Endothelial cell (in vitro differentiated cells): Measurements from ENCODE around the gene PLP2. TPM values are rescaled to one million over a fixed set of nuclear protein-coding genes. Genes with fewer than 3 reads are reported as not detected.

Experiments
- DNase-seq: peaks from one replicate; pipeline ENCODE4 v3.0.0; 2021; ENCODE audit warnings: low spot score
- H3K27ac Mint-ChIP-seq: one replicate; pipeline ENCODE4 v1.8.0; 2021; ENCODE audit warnings: mixed read lengths, inconsistent platforms; ENCODE audit not compliant: unreplicated experiment
- H3K27me3 Mint-ChIP-seq: one replicate; pipeline ENCODE4 v1.8.0; 2021; ENCODE audit warnings: mild to moderate bottlenecking, moderate library complexity, mixed read lengths, inconsistent platforms; ENCODE audit not compliant: unreplicated experiment
- H3K36me3 Mint-ChIP-seq: one replicate; pipeline ENCODE4 v1.8.0; 2021; ENCODE audit warnings: mild to moderate bottlenecking, low read depth, mixed read lengths, inconsistent platforms; ENCODE audit not compliant: unreplicated experiment
- H3K4me1 Mint-ChIP-seq: one replicate; pipeline ENCODE4 v1.8.0; 2021; ENCODE audit warnings: mild to moderate bottlenecking, mixed read lengths, inconsistent platforms; ENCODE audit not compliant: unreplicated experiment
- H3K4me3 Mint-ChIP-seq: one replicate; pipeline ENCODE4 v1.8.0; 2021; ENCODE audit warnings: mild to moderate bottlenecking, mixed read lengths, inconsistent platforms; ENCODE audit not compliant: unreplicated experiment
- H3K9me3 Mint-ChIP-seq: one replicate; pipeline ENCODE4 v1.8.0; 2021; ENCODE audit warnings: mixed read lengths, inconsistent platforms; ENCODE audit not compliant: unreplicated experiment
- CTCF ChIP-seq: fragments of 200-600 bp; sonication (generic); IDR thresholded peaks from one replicate; pipeline ENCODE4 v1.5.0; 2021; ENCODE audit warnings: antibody characterized with exemption; ENCODE audit not compliant: unreplicated experiment
- total RNA-seq: library from RNA; stranded (reverse); fragmentation: NEBNext Ultra II Directional; extraction: Animal tissue kit (Norgen Biotek cat#: 25700); gene quantifications from one replicate; pipeline ENCODE4 v1.2.1, GENCODE V29; 2021; ENCODE audit not compliant: unreplicated experiment

PLP2 gene
- total RNA-seq, 1 donor from 2014 or later = 1.9 TPM

- no peaks in the 10 kb centered on the region for H3K4me1 Mint-ChIP-seq
- no peak for DNase-seq
- TF ChIP-seq CTCF = no peak
- peaks cover 34% of the 10 kb centered on the region for H3K36me3 Mint-ChIP-seq
- no peak overlapping the region for H3K27ac Mint-ChIP-seq
- H3K9me3 Mint-ChIP-seq = no peaks in the 10 kb centered on the region
- no peak overlapping the region for H3K4me3 Mint-ChIP-seq
- H3K27me3 Mint-ChIP-seq = peaks cover 2% of the 10 kb centered on the region
These were observed 6.3 kb downstream of the PLP2 start for GRCh38 chrX:49177873-49178480.

- no peak for DNase-seq
- Mint-ChIP-seq H3K36me3 (peaks cover 34% of the 10 kb centered on the region), H3K27ac (no peak overlapping the region), H3K27me3 (peaks cover 2% of the 10 kb centered on the region), H3K9me3 (no peaks in the 10 kb centered on the region), H3K4me3 (no peak overlapping the region), H3K4me1 (no peaks in the 10 kb centered on the region)
- TF ChIP-seq CTCF = no peak
These were observed 6.8 kb downstream of the PLP2 start for GRCh38 chrX:49178537-49178936.

- Mint-ChIP-seq H3K36me3 (peaks cover 34% of the 10 kb centered on the region), H3K9me3 (no peaks in the 10 kb centered on the region), H3K4me3 (no peak overlapping the region), H3K27me3 (peaks cover 2% of the 10 kb centered on the region), H3K27ac (no peak overlapping the region), H3K4me1 (no peaks in the 10 kb centered on the region)
- TF ChIP-seq CTCF = no peak
- DNase-seq = no peak
These were observed 7.7 kb downstream of the PLP2 start for GRCh38 chrX:49179358-49179757.

- TF ChIP-seq CTCF = no peak
- H3K27ac Mint-ChIP-seq = no peak overlapping the region
- H3K36me3 Mint-ChIP-seq = peaks cover 19% of the 10 kb centered on the region
- H3K27me3 Mint-ChIP-seq = peaks cover 4% of the 10 kb centered on the region
- H3K4me1 Mint-ChIP-seq = no peaks in the 10 kb centered on the region
- peak overlapping the region; percentile 31 for H3K4me3 Mint-ChIP-seq
- no peaks in the 10 kb centered on the region for H3K9me3 Mint-ChIP-seq
- DNase-seq = no peak
These were observed 12.1 kb downstream of the PLP2 start for GRCh38 chrX:49183701-49184281.
